Activated T-cell treated with anti-CD3 and anti-CD28 coated beads for 1 hour (primary cell): ENCODE results near the gene PPM1A.
A peak's percentile ranks its signal among the peaks of the same experiment; 100 is the strongest.

Experiments
- DNase-seq: peaks from one replicate; pipeline ENCODE4 v3.0.0-alpha.2; 2020; ENCODE audit warnings: low read depth

Gene PPM1A

DNA sequence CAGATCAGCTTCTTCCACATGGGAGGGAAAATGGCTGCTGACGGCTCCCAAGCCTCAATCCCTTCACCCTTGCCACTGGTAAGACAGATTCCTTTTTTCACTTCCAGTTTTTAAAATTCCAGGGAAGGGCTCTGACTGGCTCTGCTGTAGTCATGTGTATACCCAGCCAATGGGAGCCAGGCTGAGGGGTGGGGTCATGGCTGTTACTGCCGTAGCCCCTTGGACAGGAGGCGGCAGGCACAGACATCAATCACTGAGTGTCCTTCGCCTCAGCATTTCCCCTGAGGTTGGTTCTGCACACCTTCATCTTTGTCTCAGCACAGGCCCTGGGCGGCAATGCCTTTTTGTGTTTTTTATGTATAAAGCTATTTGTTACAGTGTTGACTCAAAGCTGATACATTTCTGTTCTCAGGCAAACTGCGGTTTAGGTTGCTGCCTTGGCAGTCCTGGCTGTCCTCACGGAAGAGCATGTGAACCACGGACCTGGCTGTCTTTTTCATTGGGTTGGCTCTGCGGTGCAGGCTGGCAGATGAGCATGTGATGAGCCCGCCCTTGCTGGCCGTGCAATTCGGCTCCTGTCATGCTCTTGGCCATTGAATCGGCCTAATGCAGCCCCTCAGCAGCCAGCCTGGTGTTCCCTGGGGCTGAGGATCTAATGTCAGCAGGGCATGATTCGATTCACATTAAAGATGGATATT lies 74.3 kb downstream of the PPM1A start:
- DNase-seq, result no peak

- DNase-seq, result no peak
Observed at GRCh38 chr14:60324837-60325236, 75.8 kb downstream of the PPM1A start.

- no peak for DNase-seq
Observed at GRCh38 chr14:60326274-60326673, 77.3 kb downstream of the PPM1A start.

GRCh38 chr14:60327447-60328331 lies 78.7 kb downstream of the PPM1A start:
- DNase-seq, result peak; percentile 7

DNA sequence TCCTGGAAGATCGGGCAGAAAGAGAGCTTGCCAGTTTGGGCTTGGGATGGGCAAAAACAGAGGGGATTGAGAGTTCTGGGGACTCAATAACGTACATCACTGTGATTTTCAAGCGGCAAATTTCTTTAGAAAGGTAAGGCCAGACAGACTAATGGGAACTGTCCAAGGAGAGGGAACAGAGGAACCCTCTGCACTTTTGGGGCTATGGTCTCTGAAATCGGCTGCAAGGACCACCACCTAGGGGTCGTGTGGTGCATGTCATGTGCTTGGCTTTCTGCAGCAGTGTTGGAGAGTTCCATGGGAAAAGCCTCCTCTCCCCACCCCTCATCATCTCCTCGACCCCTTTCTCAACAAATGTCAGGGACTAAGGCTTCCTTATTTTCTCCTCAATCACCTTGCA lies 79.6 kb downstream of the PPM1A start:
- DNase-seq, result no peak

GRCh38 chr14:60329274-60329673 lies 80.3 kb downstream of the PPM1A start:
- DNase-seq, result no peak

GRCh38 chr14:60331201-60332045 lies 82.4 kb downstream of the PPM1A start:
- peak; percentile 69 for DNase-seq

DNA sequence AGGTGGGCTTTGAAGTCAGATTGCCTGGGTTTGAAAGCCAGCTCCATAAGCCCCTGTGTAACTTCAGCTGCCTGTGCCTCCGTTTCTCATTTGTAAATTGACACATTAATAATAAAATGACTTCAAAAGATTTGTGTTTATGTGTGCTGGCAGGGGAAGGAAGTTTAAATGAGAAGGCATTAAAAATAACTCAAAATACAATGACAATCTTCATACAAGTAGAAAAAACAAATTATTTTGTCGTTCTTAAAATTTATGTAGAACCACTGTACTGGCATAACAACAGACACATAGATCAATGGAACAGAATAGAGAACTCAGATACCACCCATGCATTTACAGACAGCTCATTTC lies 83.0 kb downstream of the PPM1A start:
- DNase-seq, result no peak

DNA sequence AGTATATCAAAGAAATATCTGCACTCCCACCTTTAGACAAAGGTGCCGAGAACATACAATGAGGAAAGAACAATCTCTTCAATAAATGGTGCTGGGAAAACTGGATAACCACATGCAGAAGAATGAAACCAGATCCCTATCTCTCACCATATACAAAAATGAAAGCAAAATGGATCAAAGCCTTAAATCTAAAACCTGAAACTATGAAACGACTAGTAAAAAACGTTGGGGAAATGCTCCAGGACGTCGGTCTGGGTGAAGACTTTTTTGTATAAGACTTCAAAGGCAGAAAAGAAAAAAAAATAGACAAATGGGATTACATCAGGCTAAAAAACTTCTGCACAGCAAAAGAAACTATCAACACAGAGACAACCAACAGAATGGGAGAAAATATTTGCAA lies 83.8 kb downstream of the PPM1A start:
- DNase-seq, result no peak

DNA sequence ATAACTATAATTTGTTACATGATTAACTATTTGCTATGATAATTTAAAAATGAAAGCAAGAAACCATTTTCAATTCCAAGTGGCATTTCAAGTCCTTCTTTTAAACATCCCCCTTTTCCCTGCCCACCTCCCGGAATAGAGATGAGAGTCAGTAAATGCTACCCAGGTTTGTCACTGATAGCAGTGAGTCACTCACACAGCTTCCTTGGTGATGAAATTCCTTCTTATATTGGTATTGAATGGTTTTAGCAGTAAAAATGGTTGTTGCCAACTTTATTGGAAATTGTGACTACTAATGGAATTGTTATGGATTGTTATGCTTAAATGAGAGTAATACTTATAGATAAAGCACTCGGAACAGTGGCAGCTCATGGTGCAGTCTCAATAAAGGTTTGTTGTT lies 90.5 kb downstream of the PPM1A start:
- DNase-seq, result no peak

- DNase-seq, result no peak
Observed at GRCh38 chr14:60343571-60344071, 94.6 kb downstream of the PPM1A start.

DNA sequence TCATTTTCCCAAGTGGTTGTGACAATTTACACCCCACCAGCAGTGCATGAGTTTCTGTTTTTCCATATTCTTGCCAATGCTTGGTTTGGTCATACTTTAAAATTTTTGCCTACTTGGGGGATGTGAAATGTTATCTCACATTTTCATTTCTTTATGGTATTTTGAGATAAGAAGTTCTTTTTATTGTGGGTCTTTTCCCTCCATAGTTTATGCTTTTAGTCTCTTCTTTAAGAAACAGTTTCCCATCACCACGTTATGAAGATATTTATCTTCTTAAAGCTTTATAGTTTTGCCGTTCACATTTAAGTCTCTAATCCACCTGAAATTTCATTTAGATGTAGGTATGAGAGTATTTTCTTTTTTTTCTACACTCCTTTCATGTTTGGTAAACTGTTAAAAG lies 95.7 kb downstream of the PPM1A start:
- DNase-seq, result no peak

- DNase-seq, result no peak
Observed at GRCh38 chr14:60346706-60347105, 97.7 kb downstream of the PPM1A start.

DNA sequence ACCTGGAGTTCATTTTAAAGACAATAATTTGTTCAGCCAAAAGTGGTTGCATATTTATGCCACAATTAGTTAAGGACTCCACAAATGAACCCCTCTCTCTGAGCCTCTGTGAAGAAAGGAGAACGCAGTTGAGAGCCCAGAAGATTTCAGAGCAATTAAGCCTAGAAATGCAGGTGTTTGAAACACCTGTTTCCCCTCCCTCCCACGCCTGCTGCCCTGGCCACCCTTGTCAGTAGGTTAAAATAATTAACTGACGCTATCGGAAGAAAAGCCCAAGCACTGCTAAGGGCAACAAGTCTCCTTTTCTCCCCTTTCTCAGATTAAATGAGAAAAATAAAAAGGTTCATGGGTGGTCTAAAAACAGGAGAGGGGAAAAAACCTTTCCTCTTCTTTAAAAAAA lies 99.2 kb downstream of the PPM1A start:
- no peak for DNase-seq
